Pulmonary artery endothelial cell (primary cell): ENCODE measurements around the gene GOLGA8R. TPM values are rescaled to one million over a fixed set of nuclear protein-coding genes. Genes with fewer than 3 reads are reported as not detected.

Experiments used
- total RNA-seq: library from RNA; depleted of rRNA; stranded (reverse); fragments of >200 nt; gene quantifications from 2 replicates; pipeline ENCODE4 v1.2.3, GENCODE V29; 2014

GOLGA8R gene
- total RNA-seq, 1 donor from 2014 or later, result 1.3 TPM

Other genes with a start within 250 kb of the GOLGA8R start
- gene CHRFAM7A, start 20.7 kb downstream of the GOLGA8R start, total RNA-seq, result 3.8 and 8.6 TPM in 2 replicates
- 0.32 and 0.59 TPM in 2 replicates for gene GOLGA8Q, start 137.8 kb upstream of the GOLGA8R start, total RNA-seq
- gene GOLGA8H, start 189.8 kb upstream of the GOLGA8R start, total RNA-seq, result 1.2 and 2.0 TPM in 2 replicates